Measurements from ENCODE around the gene MARCHF9. TPM values are rescaled to one million over a fixed set of nuclear protein-coding genes. Genes with fewer than 3 reads are reported as not detected.

The MARCHF9 gene
- total RNA-seq, 4 donors from 2014 or later: 10.2 to 26.6 (median 13.1) TPM

DNA sequence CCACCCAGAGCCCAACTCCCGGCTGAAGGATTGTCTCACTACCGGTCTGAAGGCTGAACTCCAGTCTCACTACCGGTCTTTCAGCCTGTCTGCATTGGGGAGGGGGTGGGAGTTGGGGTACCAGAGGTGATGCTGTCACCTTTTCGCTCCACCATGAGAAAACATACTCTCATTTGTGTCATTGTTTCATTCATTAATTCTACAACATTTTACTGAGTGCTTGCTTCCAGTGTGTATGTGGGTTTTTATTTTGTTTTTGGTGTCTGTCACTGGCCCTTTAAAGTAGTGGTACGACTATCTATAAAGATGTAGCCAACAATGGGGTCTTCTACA, 2.3 kb upstream of the MARCHF9 start:
- H3K36me3 ChIP-seq: peaks cover 20% of the 10 kb centered on the region
- WGBS: 5% methylated on average over 5 of the region's 5 CpGs
- H3K9me3 ChIP-seq: no peaks in the 10 kb centered on the region
- H3K27ac ChIP-seq: no peak overlapping the region
- H3K4me3 ChIP-seq: peak overlapping the region; percentile 71
- peaks cover 52% of the 10 kb centered on the region for H3K4me1 ChIP-seq
- DNase-seq (ENCODE audit: low spot score in 2 of 2): no peak
- no peak for TF ChIP-seq EP300 (IDR thresholded peaks at IDR 0.05)
- H3K27me3 ChIP-seq: no peaks in the 10 kb centered on the region

DNA sequence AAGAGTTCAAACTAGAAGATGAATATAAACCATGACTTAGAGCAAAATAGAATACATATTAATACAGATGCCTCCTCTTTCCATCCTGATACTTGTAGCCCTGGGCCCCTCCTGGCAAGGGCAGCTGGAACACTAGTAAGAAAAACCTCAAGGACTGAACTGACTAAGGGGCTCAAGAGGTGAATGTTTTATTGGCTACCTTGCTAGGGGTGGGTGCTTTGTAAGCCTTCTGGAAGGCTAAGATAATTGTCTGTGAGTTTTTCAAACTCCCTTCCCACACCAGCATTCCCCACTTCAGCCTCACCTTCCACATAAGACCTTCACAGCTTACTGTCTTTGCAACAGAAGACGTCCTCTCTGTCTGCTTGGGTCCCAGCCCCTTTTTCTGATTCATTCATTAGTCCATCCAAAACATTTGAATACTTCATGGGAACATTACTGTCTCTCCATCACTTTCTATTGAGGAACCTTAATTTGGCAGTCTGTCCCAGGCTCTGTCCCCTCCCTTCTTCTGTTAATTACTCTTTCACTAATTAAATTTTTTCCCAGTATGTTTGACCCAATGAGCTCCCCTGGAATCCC, 1.1 kb upstream of the MARCHF9 start:
- 22% methylated on average over 1 of the region's 1 CpG for WGBS
- DNase-seq (ENCODE audit: low spot score in 2 of 2): peak in 1 of 2 donors; percentile 34

DNA sequence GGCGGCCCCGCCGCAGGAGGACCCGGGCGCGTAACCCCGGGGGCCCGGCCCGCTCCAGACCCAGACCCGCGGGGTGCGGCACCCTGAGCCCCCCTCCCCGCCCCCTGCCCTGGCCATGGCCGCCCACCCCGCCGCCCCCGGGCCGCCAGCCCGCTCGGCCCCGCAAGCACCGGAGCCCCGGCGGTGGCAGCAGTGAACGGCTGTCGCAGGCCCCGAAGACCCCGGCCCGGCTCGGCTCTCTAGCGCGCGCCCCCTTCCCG, 221 bp downstream of the MARCHF9 start:
- no peak for TF ChIP-seq POLR2AphosphoS5 (IDR thresholded peaks at IDR 0.05)
- no peak for TF ChIP-seq EP300 (IDR thresholded peaks at IDR 0.05)
- TF ChIP-seq, protein P1, sequence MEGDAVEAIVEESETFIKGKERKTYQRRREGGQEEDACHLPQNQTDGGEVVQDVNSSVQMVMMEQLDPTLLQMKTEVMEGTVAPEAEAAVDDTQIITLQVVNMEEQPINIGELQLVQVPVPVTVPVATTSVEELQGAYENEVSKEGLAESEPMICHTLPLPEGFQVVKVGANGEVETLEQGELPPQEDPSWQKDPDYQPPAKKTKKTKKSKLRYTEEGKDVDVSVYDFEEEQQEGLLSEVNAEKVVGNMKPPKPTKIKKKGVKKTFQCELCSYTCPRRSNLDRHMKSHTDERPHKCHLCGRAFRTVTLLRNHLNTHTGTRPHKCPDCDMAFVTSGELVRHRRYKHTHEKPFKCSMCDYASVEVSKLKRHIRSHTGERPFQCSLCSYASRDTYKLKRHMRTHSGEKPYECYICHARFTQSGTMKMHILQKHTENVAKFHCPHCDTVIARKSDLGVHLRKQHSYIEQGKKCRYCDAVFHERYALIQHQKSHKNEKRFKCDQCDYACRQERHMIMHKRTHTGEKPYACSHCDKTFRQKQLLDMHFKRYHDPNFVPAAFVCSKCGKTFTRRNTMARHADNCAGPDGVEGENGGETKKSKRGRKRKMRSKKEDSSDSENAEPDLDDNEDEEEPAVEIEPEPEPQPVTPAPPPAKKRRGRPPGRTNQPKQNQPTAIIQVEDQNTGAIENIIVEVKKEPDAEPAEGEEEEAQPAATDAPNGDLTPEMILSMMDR (IDR thresholded peaks at IDR 0.05): no peak
- TF ChIP-seq POLR2A (IDR thresholded peaks at IDR 0.05): no peak
- Histone ChIP-seq H3K4me1 (peaks cover 52% of the 10 kb centered on the region), H3K36me3 (peaks cover 19% of the 10 kb centered on the region), H3K27ac (peak overlapping the region; percentile 63), H3K4me3 (peak overlapping the region; percentile 85), H3K27me3 (no peaks in the 10 kb centered on the region), H3K9me3 (no peaks in the 10 kb centered on the region)
- no CpG with 5 or more reads among the region's 34 CpGs for WGBS
- no peak for DNase-seq (ENCODE audit: low spot score in 2 of 2)

More for the DNA sequence above, 1.1 kb upstream of the MARCHF9 start:
- TF ChIP-seq POLR2AphosphoS5 (IDR thresholded peaks at IDR 0.05) (no peak), POLR2A (IDR thresholded peaks at IDR 0.05) (no peak), EP300 (IDR thresholded peaks at IDR 0.05) (no peak)
- TF ChIP-seq, protein P1 (IDR thresholded peaks at IDR 0.05): no peak
- no peak overlapping the region for H3K27ac ChIP-seq
- H3K36me3 ChIP-seq: peaks cover 20% of the 10 kb centered on the region
- H3K4me1 ChIP-seq: peaks cover 52% of the 10 kb centered on the region
- H3K27me3 ChIP-seq: no peaks in the 10 kb centered on the region
- no peak overlapping the region for H3K4me3 ChIP-seq
- no peaks in the 10 kb centered on the region for H3K9me3 ChIP-seq

DNA sequence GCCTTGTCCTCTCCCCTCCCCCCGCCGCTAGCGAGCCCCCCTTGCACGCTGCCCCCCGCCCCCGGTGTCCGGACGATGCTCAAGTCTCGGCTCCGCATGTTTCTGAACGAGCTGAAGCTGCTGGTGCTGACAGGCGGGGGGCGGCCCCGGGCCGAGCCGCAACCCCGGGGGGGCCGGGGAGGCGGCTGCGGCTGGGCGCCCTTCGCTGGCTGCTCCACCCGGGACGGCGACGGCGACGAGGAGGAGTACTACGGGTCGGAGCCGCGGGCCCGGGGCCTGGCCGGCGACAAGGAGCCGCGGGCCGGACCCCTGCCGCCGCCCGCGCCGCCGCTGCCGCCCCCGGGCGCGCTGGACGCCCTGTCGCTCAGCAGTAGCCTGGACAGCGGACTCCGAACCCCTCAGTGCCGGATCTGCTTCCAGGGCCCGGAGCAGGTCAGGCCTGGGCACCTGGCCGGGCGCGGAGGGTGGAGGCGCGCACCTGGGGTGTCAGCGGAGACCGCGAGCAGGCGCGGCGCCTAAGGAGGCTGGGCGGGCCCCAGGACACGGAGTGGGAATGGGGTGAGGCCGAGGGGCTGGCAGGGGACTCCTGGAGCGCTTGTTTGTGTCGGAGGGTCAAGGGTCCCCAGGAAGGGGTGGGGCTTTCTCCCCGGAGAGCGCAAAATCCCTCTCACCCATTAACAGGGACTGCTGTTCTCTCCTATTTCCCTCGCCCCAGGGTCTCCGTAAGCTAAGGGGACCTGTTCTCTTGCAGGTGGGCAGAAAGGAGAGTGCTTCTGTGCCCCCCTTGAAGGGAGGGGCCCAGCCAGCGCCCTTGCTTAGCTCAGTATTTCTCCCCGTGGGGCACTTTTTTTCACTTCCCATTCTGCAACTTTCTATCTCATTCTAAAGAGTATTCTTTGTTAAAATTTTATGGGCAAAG, 810 bp downstream of the MARCHF9 start:
- 10% methylated on average over 9 of the region's 76 CpGs for WGBS
- Histone ChIP-seq H3K4me3 (peak overlapping the region; percentile 85), H3K27me3 (no peaks in the 10 kb centered on the region), H3K9me3 (no peaks in the 10 kb centered on the region), H3K4me1 (peaks cover 50% of the 10 kb centered on the region), H3K27ac (peak overlapping the region; percentile 63), H3K36me3 (peaks cover 16% of the 10 kb centered on the region)
- TF ChIP-seq POLR2AphosphoS5 (IDR thresholded peaks at IDR 0.05) (no peak), EP300 (IDR thresholded peaks at IDR 0.05) (no peak), POLR2A (IDR thresholded peaks at IDR 0.05) (no peak)
- TF ChIP-seq, protein P1 (IDR thresholded peaks at IDR 0.05): no peak
- DNase-seq (ENCODE audit: low spot score in 2 of 2): peak in 1 of 2 donors; percentile 77

- Histone ChIP-seq H3K9me3 (no peaks in the 10 kb centered on the region), H3K4me1 (peaks cover 41% of the 10 kb centered on the region)
- TF ChIP-seq EP300 (IDR thresholded peaks at IDR 0.05): no peak
- TF ChIP-seq, protein P1 (IDR thresholded peaks at IDR 0.05): peak in 1 of 2 donors; percentile 55
Measured at GRCh38 chr12:57756406-57757341, 1.8 kb downstream of the MARCHF9 start.

More at GRCh38 chr12:57756406-57757341, 1.8 kb downstream of the MARCHF9 start:
- WGBS: 59% methylated on average over 19 of the region's 22 CpGs
- H3K27ac ChIP-seq: no peak overlapping the region
- peaks cover 16% of the 10 kb centered on the region for H3K36me3 ChIP-seq
- no peak for DNase-seq (ENCODE audit: low spot score in 2 of 2)
- H3K27me3 ChIP-seq: no peaks in the 10 kb centered on the region
- peak overlapping the region; percentile 85 for H3K4me3 ChIP-seq
